ENCODE data around the gene SLC38A11.
"Not testable (repeated sequence)": the region's sequence is repeated elsewhere in the genome, so short reads cannot be mapped to it uniquely, and the experiment has no call there.

SLC38A11 gene, protein sequence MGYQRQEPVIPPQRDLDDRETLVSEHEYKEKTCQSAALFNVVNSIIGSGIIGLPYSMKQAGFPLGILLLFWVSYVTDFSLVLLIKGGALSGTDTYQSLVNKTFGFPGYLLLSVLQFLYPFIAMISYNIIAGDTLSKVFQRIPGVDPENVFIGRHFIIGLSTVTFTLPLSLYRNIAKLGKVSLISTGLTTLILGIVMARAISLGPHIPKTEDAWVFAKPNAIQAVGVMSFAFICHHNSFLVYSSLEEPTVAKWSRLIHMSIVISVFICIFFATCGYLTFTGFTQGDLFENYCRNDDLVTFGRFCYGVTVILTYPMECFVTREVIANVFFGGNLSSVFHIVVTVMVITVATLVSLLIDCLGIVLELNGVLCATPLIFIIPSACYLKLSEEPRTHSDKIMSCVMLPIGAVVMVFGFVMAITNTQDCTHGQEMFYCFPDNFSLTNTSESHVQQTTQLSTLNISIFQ

GRCh38 chr2:164954954-164955701 is at the start of gene SLC38A11:
SLC38A11 (minus strand) TSS chr2:164955525; CDS start chr2:164955247, 278 bp downstream.
- DNase-seq (ENCODE audit: low spot score), result no peak

- no peak for DNase-seq (ENCODE audit: low spot score)
Observed at GRCh38 chr2:165003443-165004130, 48.3 kb upstream of the SLC38A11 start.

- DNase-seq (ENCODE audit: low spot score), result no peak
Observed at GRCh38 chr2:165002638-165003037, 47.3 kb upstream of the SLC38A11 start.

DNA sequence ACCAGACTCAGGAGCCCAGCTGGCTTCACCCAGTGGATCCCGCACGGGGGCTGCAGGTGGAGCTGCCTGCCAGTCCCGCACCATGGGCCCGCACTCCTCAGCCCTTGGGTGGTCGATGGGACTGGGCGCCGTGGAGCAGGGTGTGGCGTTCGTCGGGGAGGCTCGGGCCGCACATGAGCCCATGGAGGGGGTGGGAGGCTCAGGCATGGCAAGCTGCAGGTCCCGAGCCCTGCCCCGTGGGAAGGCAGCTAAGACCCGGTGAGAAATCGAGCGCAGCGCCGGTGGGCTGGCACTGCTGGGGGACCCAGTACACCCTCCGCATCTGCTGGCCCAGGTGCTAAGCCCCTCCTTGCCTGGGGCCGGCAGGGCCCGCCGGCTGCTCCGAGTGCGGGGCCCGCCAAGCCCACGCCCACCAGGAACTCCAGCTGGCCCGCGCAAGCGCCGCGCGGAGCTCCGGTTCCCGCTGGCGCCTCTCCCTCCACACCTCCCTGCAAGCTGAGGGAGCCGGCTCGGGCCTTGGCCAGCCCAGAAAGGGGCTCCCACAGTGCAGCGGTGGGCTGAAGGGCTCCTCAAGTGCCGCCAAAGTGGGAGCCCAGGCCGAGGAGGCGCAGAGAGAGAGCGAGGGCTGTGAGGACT is 39.5 kb upstream of the SLC38A11 start:
- DNase-seq (ENCODE audit: low spot score), result not testable (repeated sequence)

DNA sequence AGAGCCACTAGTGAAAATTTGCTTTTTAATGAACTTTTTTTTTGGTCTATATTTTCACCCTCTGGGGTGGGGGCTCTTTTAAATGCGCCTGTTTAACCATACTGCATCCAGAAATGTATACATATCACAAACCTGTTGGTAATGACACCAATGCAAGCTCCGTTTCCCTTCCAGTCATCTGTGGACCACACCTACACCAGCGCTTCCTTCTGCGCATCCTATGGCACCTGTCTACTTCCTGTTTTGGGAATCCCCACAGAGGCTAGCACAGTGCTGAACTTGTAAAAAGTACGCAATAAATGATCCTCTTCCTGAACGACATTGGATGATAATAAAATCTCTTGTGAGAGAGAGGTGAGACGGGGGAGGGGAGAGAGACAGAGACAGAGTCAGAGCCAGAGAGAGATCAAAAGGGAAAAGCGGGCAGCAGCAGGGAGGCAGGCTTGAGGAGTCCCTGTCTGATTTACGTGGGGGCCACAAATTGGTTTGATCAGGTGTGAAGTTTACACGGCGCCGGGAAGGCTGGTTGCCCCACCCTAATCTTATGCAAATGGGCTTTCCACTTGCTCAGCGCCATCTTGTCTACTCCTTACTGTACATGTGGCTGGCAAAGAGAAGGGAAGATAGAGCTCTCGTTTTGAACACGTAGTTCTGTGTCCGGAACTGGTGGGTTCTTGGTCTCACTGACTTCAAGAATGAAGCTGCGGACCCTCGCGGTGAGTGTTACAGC is 38.1 kb upstream of the SLC38A11 start:
- DNase-seq (ENCODE audit: low spot score), result no peak

DNA sequence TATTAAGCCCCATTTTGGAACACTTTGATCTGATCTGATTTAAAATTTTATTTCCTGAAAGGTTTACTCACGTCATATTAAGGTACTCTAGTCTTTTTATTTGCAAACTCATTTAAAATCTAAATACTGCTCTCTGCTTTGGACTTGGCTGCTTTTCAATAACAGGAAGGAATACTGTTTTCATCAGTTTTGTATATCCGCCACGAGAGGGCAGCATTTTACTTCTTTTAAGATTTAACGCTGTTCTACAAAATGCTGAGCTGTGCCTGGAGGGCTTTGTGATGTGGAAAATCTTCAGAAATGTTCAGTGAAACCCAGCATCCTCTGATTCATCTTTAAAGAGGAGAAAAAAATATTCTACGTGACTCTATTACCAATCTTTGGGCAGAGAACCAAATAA is 37.5 kb upstream of the SLC38A11 start:
- peak; percentile 47 for DNase-seq (ENCODE audit: low spot score)

DNA sequence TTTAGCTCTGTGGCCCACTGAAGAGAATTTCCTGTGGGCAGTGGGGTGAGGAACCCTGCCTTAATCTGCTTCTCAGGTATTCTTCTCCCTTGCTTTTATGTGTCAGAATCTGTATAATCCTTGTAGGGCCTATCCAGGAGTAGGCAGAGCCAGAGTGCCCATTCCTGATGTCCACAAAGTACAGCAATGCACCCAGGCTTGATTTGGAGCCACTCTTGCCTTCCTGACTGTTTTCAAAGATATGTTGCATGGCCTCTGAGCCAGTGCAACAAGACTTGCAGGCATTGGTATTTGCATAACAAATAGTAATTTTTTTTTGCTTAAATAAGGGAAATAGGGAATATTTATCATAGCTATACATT is 36.7 kb upstream of the SLC38A11 start:
- DNase-seq (ENCODE audit: low spot score), result not testable (repeated sequence)

DNA sequence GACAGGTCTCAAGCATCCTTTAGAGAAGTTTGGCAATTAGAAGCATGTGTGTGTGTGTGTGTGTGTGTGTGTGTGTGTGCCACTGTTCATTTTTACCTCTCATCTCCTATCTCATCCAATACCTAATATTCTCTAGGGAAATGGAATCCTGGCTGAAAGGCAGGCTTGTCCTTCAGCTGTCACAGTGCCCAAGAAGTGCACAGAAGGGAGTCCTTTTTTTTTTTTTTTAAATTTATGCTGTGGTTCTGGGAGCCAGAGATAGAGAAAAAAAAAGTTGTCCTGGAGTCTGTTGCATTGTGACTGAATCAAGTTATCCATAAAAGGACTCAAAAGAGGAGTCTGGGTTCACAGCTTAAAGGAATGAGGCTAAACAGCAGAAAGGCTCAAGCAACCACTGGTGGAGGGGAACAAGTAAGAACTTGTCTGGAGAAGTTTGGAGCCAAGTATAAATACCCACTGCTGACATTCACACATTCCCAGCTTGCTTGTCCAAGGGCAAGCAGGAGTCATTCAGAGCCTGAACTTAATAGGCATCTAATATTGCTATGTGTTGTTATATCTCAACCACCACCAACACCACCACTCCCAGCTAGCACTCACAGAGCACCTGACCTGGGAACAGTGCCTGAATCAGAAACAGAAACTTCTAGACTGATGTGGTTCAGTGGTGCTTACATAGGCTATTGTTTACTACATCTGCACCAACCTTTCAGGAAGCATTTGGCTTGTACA is 36.2 kb upstream of the SLC38A11 start:
- not testable (repeated sequence) for DNase-seq (ENCODE audit: low spot score)

GRCh38 chr2:164990953-164991352 is 35.6 kb upstream of the SLC38A11 start:
- not testable (repeated sequence) for DNase-seq (ENCODE audit: low spot score)

GRCh38 chr2:164988805-164989204 is 33.5 kb upstream of the SLC38A11 start:
- DNase-seq (ENCODE audit: low spot score), result not testable (repeated sequence)

DNA sequence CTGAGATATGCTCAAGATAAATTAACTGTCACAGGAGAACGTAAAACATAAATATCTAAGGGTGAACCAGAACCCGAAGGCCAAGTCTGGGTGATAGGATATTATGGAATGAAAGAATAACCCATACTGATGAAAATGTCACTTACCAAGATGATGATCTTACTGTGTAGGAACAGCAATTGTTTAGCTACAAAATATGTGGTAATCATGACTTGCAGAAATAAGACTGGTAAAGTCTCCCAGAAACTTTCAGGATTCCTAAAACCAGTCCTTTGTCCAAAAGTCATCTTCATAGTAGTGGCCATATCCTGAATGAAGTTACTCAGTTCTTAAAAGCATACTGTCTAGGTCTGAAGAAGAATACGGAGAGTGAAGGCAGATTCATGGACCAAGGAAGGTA is 30.7 kb upstream of the SLC38A11 start:
- not testable (repeated sequence) for DNase-seq (ENCODE audit: low spot score)

DNA sequence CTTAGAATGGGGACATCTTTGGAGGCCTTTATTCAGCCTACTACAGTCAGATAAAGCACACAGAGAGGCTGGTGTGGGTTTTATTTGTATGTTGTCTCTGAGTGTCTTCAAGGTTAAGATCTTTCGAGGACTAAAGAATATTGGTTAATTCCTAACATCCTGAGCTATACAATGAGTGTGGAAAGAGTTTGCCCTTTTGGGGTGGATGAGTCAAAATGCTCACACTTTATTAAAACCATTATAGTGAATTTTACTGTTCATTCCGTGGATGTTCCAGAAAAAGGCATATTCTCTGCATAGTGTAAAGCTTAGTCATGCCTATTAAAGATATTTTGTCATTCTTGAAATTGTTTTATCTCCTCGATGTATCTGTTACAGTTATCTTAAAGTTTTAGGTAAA is 29.1 kb upstream of the SLC38A11 start:
- no peak for DNase-seq (ENCODE audit: low spot score)

- no peak for DNase-seq (ENCODE audit: low spot score)
Observed at GRCh38 chr2:164981217-164981990, 26.1 kb upstream of the SLC38A11 start.

DNA sequence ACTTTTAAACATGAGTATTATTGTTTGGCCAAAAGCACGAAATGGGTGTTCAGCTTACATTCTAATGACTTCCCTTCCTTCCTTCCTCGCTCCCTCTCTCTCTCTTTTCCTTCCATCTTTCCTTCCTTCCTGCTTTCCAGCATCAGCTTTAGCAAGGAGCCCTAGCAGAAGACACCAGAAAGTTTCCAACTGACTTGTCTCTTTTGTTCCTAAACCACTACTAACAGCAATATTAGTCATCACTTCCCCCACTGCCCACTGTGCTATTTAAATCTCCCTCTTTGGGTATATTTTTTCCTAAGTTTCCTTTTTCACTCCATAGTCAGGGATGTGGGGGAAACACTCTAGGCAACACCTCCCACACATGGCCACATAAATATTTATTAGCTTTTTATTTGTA is 25.4 kb upstream of the SLC38A11 start:
- not testable (repeated sequence) for DNase-seq (ENCODE audit: low spot score)

GRCh38 chr2:164979113-164979512 is 23.8 kb upstream of the SLC38A11 start:
- DNase-seq (ENCODE audit: low spot score), result no peak

DNA sequence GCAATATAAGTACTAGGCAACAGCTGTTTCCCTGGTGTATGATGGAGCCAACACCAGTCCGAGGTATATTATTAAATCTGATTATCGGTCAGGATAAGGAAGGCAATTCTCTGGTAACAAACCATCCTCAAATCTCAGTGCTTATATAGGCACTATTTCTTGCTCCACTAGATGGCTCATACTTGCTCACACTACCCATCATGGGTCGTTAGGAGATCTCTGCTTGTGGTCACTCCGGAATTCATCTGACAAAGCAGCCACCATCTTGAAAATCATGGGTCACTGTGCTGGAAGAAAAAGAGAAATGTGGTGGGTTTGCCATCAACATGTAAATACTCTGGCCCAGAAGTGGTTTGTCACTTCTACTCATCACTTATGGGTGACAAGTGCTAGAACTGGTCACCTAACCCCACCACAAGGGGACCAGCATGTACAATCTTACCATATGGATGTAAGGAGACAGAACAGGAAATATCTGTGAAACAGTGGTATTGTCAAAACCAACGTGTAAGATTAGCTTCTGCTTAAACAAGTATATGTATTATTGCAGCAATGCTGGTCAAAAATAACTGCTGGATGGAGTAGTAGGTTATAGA is 21.6 kb upstream of the SLC38A11 start:
- DNase-seq (ENCODE audit: low spot score), result not testable (repeated sequence)

GRCh38 chr2:164976301-164976700 is 21.0 kb upstream of the SLC38A11 start:
- DNase-seq (ENCODE audit: low spot score), result no peak

DNA sequence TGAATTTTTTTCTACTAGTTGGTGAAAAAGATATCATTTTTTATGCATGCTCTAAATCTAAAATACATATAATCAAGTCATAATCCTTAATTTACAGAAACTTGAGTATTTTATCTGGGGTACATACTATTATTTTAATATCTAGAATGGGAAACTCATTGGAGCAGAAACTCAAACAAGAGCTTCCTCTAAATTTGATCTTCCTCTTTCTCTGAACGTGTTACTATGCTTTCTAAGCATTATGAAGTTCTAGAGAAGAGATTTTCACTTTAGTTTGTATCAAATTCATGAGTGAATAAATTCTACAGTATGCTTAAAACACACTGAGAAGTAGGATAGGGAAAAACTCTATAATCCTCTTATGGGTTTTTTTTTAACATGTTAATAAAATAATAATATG is 20.6 kb upstream of the SLC38A11 start:
- no peak for DNase-seq (ENCODE audit: low spot score)

DNA sequence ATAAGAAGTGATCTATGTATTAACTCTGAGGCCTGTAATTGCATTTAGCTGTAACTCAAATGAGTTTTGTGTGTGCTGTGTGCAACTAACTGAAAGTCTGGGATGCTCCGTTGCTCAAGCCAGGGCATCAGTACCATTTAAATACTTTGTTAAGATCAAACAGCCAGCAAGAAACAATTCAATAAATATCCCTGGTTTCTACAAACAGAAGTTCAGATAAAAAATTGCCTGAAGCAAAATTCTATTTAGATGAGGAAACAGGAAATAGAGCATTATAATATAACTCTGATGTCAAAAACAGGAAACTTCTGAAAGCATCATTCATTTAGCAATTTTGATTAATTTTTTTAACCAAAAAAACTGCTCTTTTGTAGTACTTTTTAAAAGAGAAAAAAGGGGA is 18.9 kb upstream of the SLC38A11 start:
- DNase-seq (ENCODE audit: low spot score), result no peak

DNA sequence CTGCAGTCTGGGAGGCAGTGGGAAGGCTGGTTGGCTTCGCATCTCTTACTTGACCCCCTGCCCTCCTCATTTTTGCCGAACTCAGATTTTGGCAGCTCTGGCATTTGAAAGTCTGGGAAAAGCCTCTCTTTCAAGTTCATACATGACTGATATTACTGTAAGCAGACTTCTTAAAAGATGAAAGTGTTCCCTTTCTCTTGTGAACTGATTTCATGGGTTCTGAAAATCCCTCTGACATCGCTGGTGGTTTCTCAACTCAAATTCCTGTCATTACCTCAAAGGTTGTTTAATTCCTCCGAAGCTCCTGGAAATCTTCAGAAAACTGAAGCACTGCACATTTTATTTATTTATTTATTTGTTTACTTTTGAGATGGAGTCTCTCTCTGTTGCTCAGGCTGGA is 16.9 kb upstream of the SLC38A11 start:
- no peak for DNase-seq (ENCODE audit: low spot score)

All from CD4-positive, alpha-beta T cell treated with Interleukin-2 at 100 ng/mL for 4 hours (primary cell).